HUES48 (cell line): ENCODE data around the gene DAZL.

Experiments
- H3K27ac ChIP-seq: one replicate; pipeline ENCODE4 v1.7.0; 2013; ENCODE audit warnings: low read depth, low read length, inconsistent platforms
- H3K27me3 ChIP-seq: 2 replicates; pipeline ENCODE4 v1.6.1; 2013; ENCODE audit warnings: mild to moderate bottlenecking, low read length; ENCODE audit not compliant: control insufficient read depth, insufficient read depth
- H3K36me3 ChIP-seq: 2 replicates; pipeline ENCODE4 v1.6.1; 2013; ENCODE audit warnings: low read length; ENCODE audit not compliant: control insufficient read depth, insufficient read depth
- H3K4me1 ChIP-seq: 2 replicates; pipeline ENCODE4 v1.6.1; 2013; ENCODE audit warnings: mild to moderate bottlenecking, low read length; ENCODE audit not compliant: control insufficient read depth, insufficient read depth
- H3K4me3 ChIP-seq: 2 replicates; pipeline ENCODE4 v1.5.1; 2013; ENCODE audit warnings: mild to moderate bottlenecking, low read depth, low read length
- H3K9ac ChIP-seq: 2 replicates; pipeline ENCODE4 v1.6.1; 2013; ENCODE audit warnings: mild to moderate bottlenecking, low read depth, low read length, moderate library complexity
- H3K9me3 ChIP-seq: 2 replicates; pipeline ENCODE4 v1.6.1; 2013; ENCODE audit warnings: low read length; ENCODE audit not compliant: control insufficient read depth, insufficient read depth

The DAZL gene

GRCh38 chr3:16545413-16546185 is 59.6 kb downstream of the DAZL start:
- Histone ChIP-seq H3K27me3 (no peaks in the 10 kb centered on the region), H3K9me3 (no peaks in the 10 kb centered on the region), H3K27ac (no peak overlapping the region), H3K36me3 (no peaks in the 10 kb centered on the region), H3K9ac (no peak overlapping the region), H3K4me3 (no peak overlapping the region), H3K4me1 (peaks cover 9% of the 10 kb centered on the region)

- Histone ChIP-seq H3K4me1 (no peaks in the 10 kb centered on the region), H3K36me3 (no peaks in the 10 kb centered on the region), H3K27ac (no peak overlapping the region), H3K9ac (no peak overlapping the region), H3K4me3 (no peak overlapping the region), H3K27me3 (no peaks in the 10 kb centered on the region), H3K9me3 (no peaks in the 10 kb centered on the region)
Measured at GRCh38 chr3:16543242-16543864, 61.9 kb downstream of the DAZL start.

GRCh38 chr3:16538507-16538906 is 66.7 kb downstream of the DAZL start:
- Histone ChIP-seq H3K4me1 (peaks cover 21% of the 10 kb centered on the region), H3K9ac (no peak overlapping the region), H3K27ac (no peak overlapping the region), H3K4me3 (no peak overlapping the region), H3K27me3 (no peaks in the 10 kb centered on the region), H3K36me3 (no peaks in the 10 kb centered on the region), H3K9me3 (no peaks in the 10 kb centered on the region)

- Histone ChIP-seq H3K9ac (no peak overlapping the region), H3K36me3 (no peaks in the 10 kb centered on the region), H3K4me3 (no peak overlapping the region), H3K9me3 (no peaks in the 10 kb centered on the region), H3K4me1 (peaks cover 23% of the 10 kb centered on the region), H3K27me3 (no peaks in the 10 kb centered on the region), H3K27ac (no peak overlapping the region)
Measured at GRCh38 chr3:16536996-16537395, 68.2 kb downstream of the DAZL start.
